A549 treated with Hydrocortisone at 1 μM for 4 hours (cell line): ENCODE measurements around the gene ANXA8. TPM values are rescaled to one million over a fixed set of nuclear protein-coding genes. Genes with fewer than 3 reads are reported as not detected.

Source experiments
- total RNA-seq: library from RNA; stranded (reverse); fragments of 200-300 nt; extraction: Qiagen RNA extraction; gene quantifications from 5 replicates; pipeline ENCODE4 v1.2.3, GENCODE V29; 2022

ANXA8 gene
- 28.3 to 41.4 TPM (median 35.1 TPM) in 5 replicates for total RNA-seq

GRCh38 chr10:47483923-47484322 lies at the start of gene ANXA8:
TSS of gene ANXA8 (minus strand) at chr10:47484115. CDS start at chr10:47483933, 182 bp downstream.

GRCh38 chr10:47523475-47523874 lies 39.6 kb upstream of the ANXA8 start, which contains the start of gene AGAP9:
TSS of gene AGAP9 (minus strand) at chr10:47523638. CDS start at chr10:47523526, 112 bp downstream.

GRCh38 chr10:47491600-47491999 lies 7.7 kb upstream of the ANXA8 start, which contains the start of gene FAM25G:
TSS of gene FAM25G (minus strand) at chr10:47491700. CDS start at chr10:47491674, 26 bp downstream.

Other genes with a start within 250 kb of the ANXA8 start
- gene GDF10, start 183.9 kb downstream of the ANXA8 start, total RNA-seq: 0.03 to 0.10 TPM (median 0.07 TPM) in 5 replicates
- not detected in 5 replicates for gene GDF2, start 161.7 kb downstream of the ANXA8 start, total RNA-seq
- not detected in 5 replicates for gene RBP3, start 135.8 kb downstream of the ANXA8 start, total RNA-seq
- 10.9 to 15.0 TPM (median 13.2 TPM) in 5 replicates for gene ZNF488, start 99.8 kb downstream of the ANXA8 start, total RNA-seq
- gene FAM25G, start 7.6 kb upstream of the ANXA8 start, total RNA-seq: 0.85 to 1.5 TPM (median 1.1 TPM) in 3 of 5 replicates, not detected in the others
- 8.4 to 10.5 TPM (median 9.7 TPM) in 5 replicates for gene AGAP9, start 39.5 kb upstream of the ANXA8 start, total RNA-seq